Endodermal cell (in vitro differentiated cells): ENCODE data around the gene SLC29A4. TPM values are rescaled to one million over a fixed set of nuclear protein-coding genes. Genes with fewer than 3 reads are reported as not detected.

Experiments
- DNase-seq: peaks from one replicate; pipeline ENCODE4 v3.0.0-alpha.2; 2017
- H3K27ac ChIP-seq: 2 replicates; pipeline ENCODE4 v1.5.1; 2013; ENCODE audit warnings: mild to moderate bottlenecking, low read depth, low read length, moderate library complexity
- H3K27me3 ChIP-seq: 2 replicates; pipeline ENCODE4 v1.6.1; 2013; ENCODE audit warnings: mild to moderate bottlenecking, low read length, moderate library complexity; ENCODE audit not compliant: insufficient read depth, control insufficient read depth, poor library complexity, severe bottlenecking
- H3K36me3 ChIP-seq: 2 replicates; pipeline ENCODE4 v1.7.0; 2013; ENCODE audit warnings: mild to moderate bottlenecking, low read length, moderate library complexity; ENCODE audit not compliant: control insufficient read depth, insufficient read depth
- H3K4me1 ChIP-seq: one replicate; pipeline ENCODE4 v1.7.0; 2013; ENCODE audit warnings: low read length; ENCODE audit not compliant: control insufficient read depth, insufficient read depth
- H3K4me3 ChIP-seq: 2 replicates; pipeline ENCODE4 v1.5.1; 2013; ENCODE audit warnings: mild to moderate bottlenecking, low read length, moderate library complexity
- H3K9ac ChIP-seq: 2 replicates; pipeline ENCODE4 v1.6.1; 2013; ENCODE audit warnings: mild to moderate bottlenecking, low read length, moderate library complexity; ENCODE audit not compliant: poor library complexity, severe bottlenecking; ENCODE audit errors: extremely low read depth
- H3K9me3 ChIP-seq: 2 replicates; pipeline ENCODE4 v1.6.1; 2013; ENCODE audit warnings: mild to moderate bottlenecking, low read length, moderate library complexity; ENCODE audit not compliant: control insufficient read depth
- H3K27ac Mint-ChIP-seq: 2 replicates; pipeline ENCODE4 v1.8.0; 2020; ENCODE audit warnings: mixed read lengths
- H3K27me3 Mint-ChIP-seq: 2 replicates; pipeline ENCODE4 v1.8.0; 2021; ENCODE audit warnings: mild to moderate bottlenecking, mixed read lengths; ENCODE audit not compliant: insufficient read depth
- H3K36me3 Mint-ChIP-seq: 2 replicates; pipeline ENCODE4 v1.8.0; 2020; ENCODE audit warnings: low read depth, mixed read lengths
- H3K4me1 Mint-ChIP-seq: 2 replicates; pipeline ENCODE4 v1.8.0; 2020; ENCODE audit warnings: mixed read lengths
- H3K4me3 Mint-ChIP-seq: 2 replicates; pipeline ENCODE4 v1.8.0; 2020; ENCODE audit warnings: mild to moderate bottlenecking, moderate library complexity, mixed read lengths
- H3K9me3 Mint-ChIP-seq: 2 replicates; pipeline ENCODE4 v1.8.0; 2020; ENCODE audit warnings: mild to moderate bottlenecking, mixed read lengths
- WGBS, 2 experiments: methylation state at CpG; one replicate each; pipeline versions ENCODE4 v1.1.5 to v1.1.7; 2013; ENCODE audit warnings: missing lambda C conversion rate in 2 of 2, mixed read lengths in 1 of 2; ENCODE audit not compliant: insufficient coverage in 1 of 2, insufficient read length in 1 of 2; 5-methylcytosine and 5-hydroxymethylcytosine counted together
- total RNA-seq, 2 donors: library from RNA; stranded (reverse); fragmentation: NEBNext Ultra II Directional in 1 of 2; extraction: Animal tissue kit (Norgen Biotek cat#: 25700) in 1 of 2; gene quantifications; 2 replicates in 1 of 2; 3 replicates in 1 of 2; pipeline ENCODE4 v1.2.1, GENCODE V29; 2021
- TF ChIP-seq, protein P1 (sequence below): fragments of 200-600 bp; sonication (generic); conservative IDR thresholded peaks from 2 replicates; pipeline ENCODE4 v1.5.0; 2021; ENCODE audit warnings: antibody characterized with exemption, mild to moderate bottlenecking

SLC29A4 gene
- total RNA-seq, 2 donors from 2014 or later, result 15.0 to 23.8 TPM

DNA sequence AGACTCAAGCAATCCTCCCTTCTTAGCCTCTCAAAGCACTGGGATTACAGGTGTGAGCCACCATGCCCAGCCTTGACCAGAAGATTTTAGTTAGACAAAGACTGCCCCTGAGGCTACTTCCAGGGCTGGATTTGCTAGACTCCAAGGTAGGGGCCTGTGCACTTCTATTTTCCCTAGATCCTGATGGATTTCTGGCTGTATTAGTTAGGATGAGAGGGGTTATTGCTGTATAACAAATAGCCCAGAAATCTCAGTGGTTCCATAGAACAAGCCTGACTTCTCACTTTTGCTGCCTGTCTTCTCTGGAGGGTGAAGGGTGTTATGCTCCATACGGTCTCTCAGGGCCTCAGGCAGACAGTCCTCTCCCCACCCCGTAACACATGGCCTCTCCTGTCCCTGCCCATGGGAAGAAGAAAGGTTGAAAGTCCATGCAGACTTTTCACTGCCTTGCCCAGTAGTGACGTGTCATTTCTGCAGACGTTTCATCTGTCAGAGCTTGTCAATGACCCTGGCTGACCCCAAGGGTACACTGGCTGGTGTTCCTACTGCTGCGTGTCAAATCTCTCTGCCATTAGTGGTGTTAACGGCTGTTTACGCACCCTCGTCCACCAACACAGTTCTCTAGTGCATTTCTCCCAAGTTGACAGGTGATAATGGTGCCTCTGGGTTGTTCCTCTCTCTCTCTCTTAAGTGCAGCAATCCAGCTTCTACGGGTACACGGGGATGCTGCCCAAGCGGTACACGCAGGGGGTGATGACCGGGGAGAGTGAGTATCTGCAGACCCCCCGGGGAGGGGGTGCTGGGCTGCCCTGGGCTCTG is 11.6 kb downstream of the SLC29A4 start:
- Histone ChIP-seq H3K27ac (no peak overlapping the region), H3K9me3 (no peaks in the 10 kb centered on the region), H3K27me3 (peaks cover 6% of the 10 kb centered on the region), H3K36me3 (no peaks in the 10 kb centered on the region), H3K9ac (no peak overlapping the region), H3K4me3 (no peak overlapping the region), H3K4me1 (no peaks in the 10 kb centered on the region)
- DNase-seq, result no peak
- peaks cover 33% of the 10 kb centered on the region for H3K36me3 Mint-ChIP-seq
- H3K4me3 Mint-ChIP-seq, result no peak overlapping the region
- TF ChIP-seq, protein P1, sequence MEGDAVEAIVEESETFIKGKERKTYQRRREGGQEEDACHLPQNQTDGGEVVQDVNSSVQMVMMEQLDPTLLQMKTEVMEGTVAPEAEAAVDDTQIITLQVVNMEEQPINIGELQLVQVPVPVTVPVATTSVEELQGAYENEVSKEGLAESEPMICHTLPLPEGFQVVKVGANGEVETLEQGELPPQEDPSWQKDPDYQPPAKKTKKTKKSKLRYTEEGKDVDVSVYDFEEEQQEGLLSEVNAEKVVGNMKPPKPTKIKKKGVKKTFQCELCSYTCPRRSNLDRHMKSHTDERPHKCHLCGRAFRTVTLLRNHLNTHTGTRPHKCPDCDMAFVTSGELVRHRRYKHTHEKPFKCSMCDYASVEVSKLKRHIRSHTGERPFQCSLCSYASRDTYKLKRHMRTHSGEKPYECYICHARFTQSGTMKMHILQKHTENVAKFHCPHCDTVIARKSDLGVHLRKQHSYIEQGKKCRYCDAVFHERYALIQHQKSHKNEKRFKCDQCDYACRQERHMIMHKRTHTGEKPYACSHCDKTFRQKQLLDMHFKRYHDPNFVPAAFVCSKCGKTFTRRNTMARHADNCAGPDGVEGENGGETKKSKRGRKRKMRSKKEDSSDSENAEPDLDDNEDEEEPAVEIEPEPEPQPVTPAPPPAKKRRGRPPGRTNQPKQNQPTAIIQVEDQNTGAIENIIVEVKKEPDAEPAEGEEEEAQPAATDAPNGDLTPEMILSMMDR, result no peak
- H3K27ac Mint-ChIP-seq, result no peak overlapping the region
- H3K27me3 Mint-ChIP-seq, result peaks cover 26% of the 10 kb centered on the region
- peaks cover 7% of the 10 kb centered on the region for H3K9me3 Mint-ChIP-seq
- 92 to 96% methylated on average over 12 to 14 of the region's 14 CpGs for WGBS, 2 experiments
- H3K4me1 Mint-ChIP-seq, result peaks cover 7% of the 10 kb centered on the region

DNA sequence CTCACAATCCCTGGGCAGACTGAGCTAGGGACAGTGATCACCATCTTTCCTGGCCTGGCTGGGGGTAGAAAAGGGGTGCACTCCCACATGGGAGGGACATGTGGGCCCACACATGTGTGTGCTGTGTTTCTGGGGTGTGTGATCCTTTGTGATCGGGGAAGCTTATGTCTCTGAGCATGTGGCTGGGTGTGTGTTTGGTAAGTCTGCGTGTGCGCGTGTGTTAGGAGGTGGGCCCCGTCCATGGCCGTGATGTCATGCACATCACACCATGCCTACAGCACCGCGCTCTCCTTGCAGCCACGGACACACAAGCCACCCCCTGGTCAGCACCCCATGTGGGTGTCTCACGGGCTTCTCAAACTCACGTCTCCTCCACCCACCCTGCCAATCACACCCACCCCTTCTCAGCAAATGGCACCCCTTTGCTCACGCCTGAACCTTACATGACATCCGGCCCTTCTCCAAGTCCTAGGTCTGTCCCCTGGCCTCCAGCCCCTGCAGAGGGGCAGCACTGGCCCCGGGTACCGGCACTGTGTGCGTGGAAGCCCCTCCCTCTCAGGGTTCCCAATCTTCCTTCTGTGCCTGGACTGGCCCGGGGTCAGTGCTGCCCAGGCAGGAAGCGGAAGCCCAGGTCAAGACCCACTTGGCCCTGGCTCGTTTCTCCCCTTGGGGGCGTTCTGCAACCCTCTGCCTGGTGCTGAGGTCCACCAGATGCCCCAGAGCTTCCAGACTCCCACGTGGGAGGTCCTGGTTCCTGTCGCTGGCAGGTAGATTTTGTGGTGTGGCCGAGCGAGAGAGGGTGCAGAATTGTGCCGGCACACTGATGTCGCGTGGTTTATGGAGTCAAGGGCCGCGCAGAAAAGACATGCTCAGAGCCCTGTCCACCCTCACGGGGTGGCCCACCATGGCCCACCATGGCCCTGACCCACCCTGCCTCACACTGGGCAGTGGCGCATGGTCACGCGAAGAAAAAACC is 12.6 kb downstream of the SLC29A4 start:
- H3K9ac ChIP-seq, result no peak overlapping the region
- H3K4me3 Mint-ChIP-seq, result peak overlapping the region; percentile 61
- no peaks in the 10 kb centered on the region for H3K36me3 ChIP-seq
- H3K27me3 ChIP-seq, result peaks cover 6% of the 10 kb centered on the region
- DNase-seq, result peak; percentile 66
- H3K36me3 Mint-ChIP-seq, result peaks cover 33% of the 10 kb centered on the region
- peaks cover 7% of the 10 kb centered on the region for H3K9me3 Mint-ChIP-seq
- peak overlapping the region; percentile 48 for H3K27ac Mint-ChIP-seq
- peaks cover 7% of the 10 kb centered on the region for H3K4me1 Mint-ChIP-seq
- H3K9me3 ChIP-seq, result no peaks in the 10 kb centered on the region
- 89 to 94% methylated on average over 17 to 33 of the region's 33 CpGs for WGBS, 2 experiments
- peaks cover 26% of the 10 kb centered on the region for H3K27me3 Mint-ChIP-seq
- no peak overlapping the region for H3K27ac ChIP-seq
- H3K4me3 ChIP-seq, result no peak overlapping the region
- no peaks in the 10 kb centered on the region for H3K4me1 ChIP-seq
- TF ChIP-seq, protein P1, result no peak

DNA sequence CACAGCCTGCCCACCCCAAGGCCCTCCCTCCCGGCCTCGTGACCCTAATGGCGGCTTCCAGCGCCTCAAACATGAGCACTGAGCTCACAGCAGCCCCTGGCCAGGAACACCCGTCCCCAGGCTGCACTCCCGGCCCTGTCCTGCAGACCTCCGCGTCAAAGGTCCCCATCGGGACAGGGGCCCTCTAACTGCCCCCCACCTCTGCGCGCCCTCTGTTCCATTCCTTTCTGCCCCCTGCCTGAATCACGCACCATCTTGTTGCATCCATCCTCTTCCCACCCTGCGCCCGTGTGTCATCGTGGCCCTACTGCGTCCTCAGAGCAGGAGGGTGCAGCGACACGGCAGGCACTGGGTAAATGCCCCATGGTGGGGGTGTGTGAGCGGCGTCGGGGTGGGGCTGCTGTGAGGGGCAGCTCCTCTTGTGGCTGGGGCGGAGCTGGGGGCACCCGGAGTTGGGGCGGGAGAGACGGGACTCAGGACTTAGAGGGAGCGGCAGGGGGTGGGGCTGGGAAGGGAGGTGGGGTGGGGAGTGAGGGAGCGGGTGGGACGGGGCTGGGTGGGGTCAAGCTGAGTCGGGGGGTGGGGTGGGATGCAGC is 13.4 kb downstream of the SLC29A4 start:
- peaks cover 6% of the 10 kb centered on the region for H3K27me3 ChIP-seq
- no peaks in the 10 kb centered on the region for H3K9me3 ChIP-seq
- H3K27me3 Mint-ChIP-seq, result peaks cover 26% of the 10 kb centered on the region
- peaks cover 7% of the 10 kb centered on the region for H3K4me1 Mint-ChIP-seq
- H3K27ac Mint-ChIP-seq, result peak overlapping the region; percentile 48
- H3K4me1 ChIP-seq, result no peaks in the 10 kb centered on the region
- DNase-seq, result no peak
- peaks cover 32% of the 10 kb centered on the region for H3K36me3 Mint-ChIP-seq
- no peak overlapping the region for H3K27ac ChIP-seq
- H3K9me3 Mint-ChIP-seq, result peaks cover 7% of the 10 kb centered on the region
- TF ChIP-seq, protein P1, result peak; percentile 30
- 40 to 61% methylated on average over 5 to 24 of the region's 29 CpGs for WGBS, 2 experiments
- peak overlapping the region; percentile 61 for H3K4me3 Mint-ChIP-seq
- no peaks in the 10 kb centered on the region for H3K36me3 ChIP-seq
- no peak overlapping the region for H3K4me3 ChIP-seq
- no peak overlapping the region for H3K9ac ChIP-seq
